Measurements from ENCODE around the gene TSPEAR.
"Not testable (repeated sequence)": the region's sequence is repeated elsewhere in the genome, so short reads cannot be mapped to it uniquely, and the experiment has no call there.

Gene TSPEAR

DNA sequence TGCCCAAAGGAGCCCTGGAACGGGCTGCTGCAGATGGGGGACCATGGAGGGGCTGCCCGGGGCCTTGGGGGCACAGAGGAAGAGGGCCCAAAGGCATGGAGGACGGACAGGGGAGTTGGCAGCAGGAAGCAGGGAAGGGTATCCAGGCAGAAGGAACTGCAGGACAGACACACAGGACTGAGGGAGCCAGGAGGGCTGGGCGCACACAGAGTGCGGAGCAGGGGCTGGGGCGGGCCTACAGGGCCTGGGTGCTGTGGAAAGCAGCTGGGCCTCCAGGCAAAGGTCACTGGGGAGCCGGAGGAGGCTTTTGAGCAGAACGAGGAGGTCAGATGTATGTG is 199.5 kb downstream of the TSPEAR start:
- DNase-seq, result no peak

DNA sequence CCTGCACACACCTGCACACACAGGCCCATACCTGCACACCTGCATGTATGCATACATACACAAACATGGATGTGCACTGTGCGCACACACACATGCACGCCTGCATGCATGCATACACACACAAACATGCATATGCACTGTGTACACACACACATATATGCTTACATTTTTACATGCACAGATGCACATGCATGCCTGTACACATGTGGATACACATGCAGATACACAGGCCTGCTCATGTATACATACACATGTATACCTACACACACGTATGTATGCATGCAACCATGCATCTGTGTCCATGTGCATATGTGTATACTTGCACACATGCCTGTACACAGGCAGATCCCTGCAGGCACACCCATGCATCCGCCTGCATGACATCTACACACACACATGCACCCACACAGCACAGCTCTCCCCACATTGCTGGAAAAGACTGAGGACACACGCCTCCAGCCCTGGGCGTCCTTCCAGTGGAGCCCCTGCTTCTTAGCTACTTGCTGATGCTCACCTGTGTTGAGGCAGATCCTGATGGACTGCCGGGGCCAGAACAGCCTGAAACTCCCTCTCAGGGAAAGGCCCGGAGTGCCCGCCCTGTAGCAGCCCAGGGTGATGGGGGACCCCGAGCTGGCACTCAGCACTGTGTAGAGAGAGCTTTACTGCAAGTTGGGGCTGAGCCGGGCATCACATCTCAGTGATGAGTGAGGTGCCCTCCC is 200.0 kb downstream of the TSPEAR start:
- DNase-seq, result no peak

DNA sequence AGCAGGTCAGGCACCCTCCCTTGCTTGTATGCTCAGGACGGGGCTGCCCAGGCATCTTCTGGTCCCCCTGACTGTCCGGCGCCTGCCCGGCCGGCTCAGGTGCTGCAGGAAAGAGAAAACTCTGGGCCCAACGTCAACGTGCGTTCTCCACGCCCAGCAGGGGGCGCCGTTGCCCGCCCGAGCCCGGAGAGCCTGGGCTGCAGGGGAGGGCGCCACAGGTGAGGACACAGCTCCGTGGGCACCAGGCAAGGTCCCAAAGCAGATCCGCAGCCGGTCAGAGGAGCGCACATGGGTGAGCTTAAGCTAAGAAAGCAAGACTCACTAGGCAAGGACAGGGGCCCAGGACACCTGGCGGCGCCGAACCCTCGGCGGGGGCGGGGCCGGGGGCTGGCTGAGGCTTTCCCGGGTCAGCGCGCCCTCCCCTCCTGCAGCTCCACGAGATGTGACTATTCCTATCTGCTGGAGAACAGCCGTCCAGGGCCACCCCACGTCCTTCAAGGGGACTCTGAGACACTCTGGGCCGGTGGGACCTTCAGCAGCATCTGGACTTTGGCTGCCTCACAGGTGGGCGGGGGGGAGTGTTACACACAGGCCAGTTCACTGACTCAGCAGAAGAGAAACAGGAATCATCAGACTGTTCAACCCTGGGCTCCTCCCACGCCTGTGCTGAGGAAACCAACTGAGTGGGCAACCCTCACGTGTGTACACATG is 200.7 kb downstream of the TSPEAR start:
- DNase-seq, result peak; percentile 91

DNA sequence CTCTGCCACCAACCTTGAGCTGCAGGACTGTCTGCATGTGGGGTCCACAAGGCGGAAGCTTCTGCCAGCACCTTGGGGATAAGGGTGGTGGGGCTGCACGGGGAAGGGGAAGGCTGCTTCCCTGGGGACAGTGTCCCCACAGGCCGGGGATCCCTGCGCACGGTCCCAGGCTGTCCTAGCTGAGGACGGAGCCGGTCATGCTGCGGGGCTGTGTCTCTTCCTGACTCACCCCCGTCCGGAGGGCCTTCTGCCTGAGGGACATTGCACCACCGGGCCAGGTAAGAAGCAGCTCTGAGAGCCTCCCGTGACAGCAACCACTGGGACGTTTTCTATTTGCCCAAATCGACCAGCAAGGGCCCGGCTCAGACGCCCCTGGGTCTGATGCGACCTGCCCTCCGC is 201.3 kb downstream of the TSPEAR start:
- DNase-seq, result no peak

DNA sequence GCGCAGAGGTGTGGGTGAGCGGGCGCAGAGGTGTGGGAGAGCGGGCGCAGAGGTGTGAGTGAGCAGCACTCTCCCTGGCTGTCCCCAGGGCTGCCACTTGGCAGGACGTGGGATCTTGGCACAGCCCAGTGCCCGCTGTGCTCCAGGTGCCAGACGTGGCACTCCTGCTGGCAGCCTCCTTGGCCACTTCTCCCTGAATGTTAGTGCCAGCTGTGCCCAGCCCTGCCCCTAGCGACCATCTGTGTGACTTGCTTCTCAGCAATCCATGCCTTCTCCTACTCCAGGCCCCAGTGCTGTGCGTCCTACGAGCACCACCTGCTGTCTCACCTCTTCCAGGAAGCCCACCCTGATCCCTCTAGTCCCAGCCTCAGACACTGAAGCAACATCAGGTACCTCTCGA is 201.8 kb downstream of the TSPEAR start:
- peak; percentile 96 for DNase-seq

DNA sequence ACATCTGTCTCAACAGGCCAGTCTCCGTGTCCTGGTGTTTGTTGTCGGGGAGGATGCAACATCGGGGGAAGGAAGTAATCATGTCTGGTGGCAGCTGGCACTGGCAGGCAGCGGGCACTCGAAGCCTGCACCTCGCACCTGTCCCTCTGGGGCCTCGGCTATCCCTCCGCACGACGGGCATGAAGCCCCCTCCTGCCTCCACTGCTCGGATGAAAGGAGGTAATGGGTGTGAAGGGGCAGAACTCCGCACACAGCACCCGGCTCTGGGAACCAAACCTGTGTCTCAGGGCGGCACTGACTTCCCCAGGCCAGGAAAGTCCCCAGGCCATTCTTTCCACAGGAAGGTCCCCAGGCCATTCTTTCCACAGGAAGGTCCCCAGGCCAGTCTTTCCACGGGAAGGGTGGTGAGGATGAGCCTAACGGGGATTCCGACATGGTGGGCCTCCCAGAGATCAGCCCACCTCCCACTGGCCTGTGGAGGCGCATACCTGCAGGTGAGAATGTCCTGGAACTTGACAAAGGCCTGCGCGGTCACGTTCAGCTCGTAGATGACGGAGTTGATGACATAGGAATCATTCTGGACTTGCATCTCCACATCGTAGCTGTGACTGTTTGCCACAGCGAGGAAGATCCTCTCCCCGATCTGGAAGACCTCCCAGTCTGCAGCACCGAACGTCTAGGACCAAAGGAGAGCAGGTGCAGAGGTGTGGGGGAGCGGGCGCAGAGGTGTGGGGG is 202.5 kb downstream of the TSPEAR start:
- DNase-seq, result peak; percentile 48

DNA sequence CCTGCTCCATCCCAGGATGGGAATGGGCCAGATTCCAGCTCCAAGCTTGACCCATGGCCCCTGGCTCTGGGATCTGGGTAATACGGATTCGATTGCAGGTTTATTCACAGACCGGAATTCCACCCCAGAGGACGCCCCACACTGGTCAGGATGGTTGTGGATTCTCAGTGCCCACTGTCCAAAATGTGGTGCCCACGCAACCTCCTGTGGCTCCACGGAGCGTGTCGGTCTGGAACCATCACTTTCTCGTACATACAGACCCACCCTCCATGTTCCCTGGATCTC is 203.0 kb downstream of the TSPEAR start:
- no peak for DNase-seq

DNA sequence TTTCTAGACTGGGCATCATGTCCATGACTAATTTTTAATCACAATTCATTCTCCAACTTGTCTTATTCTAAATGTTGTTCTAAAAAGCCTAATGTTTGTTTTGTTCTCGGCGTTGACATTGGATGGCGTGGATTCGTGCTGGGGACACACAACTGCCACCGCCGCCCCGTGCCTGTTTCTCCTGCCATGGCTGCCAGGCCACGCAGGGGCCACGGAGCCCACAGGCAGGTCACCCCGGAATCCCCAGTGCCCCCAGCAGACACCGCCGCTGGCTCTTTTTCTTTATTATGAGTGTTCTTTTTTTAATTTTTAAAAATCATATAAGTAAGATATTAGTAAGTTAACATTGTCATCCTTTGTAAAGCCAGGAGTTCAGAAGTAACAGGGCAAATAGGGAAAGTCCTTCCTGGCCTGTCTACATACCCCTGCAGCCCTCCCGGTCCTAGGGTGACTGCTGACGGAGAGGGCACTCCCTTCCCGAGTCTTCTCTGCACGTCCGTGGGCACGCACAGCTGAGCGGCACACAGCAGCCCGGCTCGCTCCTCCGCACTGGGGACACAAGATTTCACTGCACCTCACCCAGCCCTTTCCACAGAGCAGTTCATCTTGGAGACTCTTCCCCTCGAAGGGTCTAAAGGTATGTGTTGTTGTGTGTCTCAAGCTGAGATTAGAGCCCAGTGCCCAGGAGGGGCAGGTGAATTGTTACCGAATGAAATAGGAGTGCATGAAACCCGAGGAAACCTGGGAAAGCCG is 203.5 kb downstream of the TSPEAR start:
- DNase-seq, result no peak

DNA sequence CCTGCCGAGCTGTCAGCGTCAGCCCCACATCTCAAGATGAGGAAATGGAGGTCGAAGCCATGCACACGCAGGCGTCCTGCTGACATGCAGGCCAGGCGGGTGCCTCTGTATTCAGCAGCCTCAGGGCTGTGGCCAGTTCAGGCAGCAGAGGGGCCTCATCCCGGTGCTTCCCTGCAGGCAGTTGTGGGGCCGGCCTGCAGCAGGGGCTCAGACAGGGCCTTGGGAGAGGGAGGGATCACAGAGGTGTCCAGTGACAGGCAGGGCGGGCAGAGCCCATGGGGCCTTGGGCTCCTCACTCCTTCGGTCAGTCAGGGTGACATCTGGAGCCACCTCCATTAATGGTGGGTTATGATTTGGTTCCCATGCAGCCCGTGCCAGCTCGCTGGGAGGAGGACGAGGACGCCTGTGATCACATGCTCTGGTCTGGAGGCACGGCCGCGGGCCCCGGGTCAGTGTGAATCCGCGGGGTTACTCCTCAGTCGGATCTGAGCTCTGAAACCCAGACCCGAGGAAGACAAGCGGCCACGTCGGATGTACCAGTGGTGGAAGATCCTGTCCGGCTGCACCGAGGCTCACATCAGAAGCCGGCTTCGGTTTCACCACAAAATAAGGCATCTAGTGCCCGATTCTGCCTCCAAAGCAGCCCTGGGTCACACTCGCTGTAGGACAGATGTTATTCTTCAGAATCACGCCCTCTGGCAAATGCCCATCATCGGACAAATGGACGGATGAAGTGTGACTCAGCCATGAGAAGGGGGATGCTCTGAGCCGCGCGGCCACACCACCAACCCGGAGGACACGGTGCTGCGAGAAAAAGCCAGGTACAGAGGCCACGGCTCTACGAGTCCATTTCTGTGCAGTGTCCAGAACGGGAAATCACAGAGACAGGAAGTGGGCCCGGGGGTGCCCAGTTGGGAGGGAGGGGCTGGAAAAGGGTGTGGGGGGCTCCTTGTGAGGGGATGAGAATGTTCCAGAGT is 204.8 kb downstream of the TSPEAR start:
- DNase-seq, result no peak

DNA sequence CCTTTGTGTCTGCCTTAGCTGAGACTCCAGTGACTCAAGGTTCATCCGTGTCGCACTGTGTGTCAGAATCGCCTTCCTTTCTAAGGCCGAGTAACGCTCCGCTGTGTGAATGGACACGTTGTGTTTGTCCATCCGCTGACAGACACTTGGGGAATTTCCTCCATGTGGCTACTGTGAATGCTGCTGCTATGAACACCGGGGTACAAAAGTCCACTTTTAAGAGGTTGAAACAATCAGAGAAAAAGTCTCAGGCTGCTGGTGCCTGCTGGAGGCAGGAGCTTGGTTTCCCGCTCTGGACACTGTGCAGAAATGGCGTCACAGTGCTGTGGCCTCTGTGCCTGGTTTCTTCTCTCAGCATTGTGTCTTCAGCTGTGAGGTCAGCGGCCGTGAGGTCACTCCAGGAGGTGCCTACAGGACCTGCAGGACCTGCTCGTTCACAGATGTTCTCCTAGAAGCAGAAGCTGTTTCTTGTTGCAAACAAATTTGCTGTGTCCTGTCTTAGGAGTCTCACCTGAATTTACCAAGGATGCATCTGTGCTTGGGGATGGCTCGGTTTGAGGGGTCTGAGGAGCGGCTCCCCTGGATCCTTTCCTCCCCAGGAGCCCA is 205.6 kb downstream of the TSPEAR start:
- DNase-seq, result no peak

DNA sequence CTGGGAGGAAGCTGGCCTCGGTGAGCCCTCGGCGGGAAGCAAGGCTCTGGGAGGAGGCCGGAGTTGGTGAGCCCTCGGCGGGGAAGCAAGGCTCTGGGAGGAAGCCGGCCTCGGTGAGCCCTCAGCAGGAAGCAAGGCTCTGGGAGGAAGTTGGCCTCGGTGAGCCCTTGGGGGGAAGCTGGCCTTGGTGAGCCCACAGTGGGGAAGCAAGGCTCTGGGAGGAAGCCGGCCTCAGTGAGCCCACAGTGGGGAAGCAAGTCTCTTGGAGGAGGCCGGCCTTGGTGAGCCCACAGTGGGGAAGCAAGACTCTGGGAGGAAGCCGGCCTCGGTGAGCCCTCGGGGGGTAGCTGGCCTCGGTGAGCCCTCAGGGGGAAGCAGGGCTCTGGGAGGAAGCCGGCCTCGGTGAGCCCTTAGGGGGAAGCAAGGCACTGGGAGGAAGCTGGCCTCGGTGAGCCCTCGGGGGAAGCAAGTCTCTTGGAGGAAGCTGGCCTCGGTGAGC is 207.4 kb downstream of the TSPEAR start:
- DNase-seq, result no peak

DNA sequence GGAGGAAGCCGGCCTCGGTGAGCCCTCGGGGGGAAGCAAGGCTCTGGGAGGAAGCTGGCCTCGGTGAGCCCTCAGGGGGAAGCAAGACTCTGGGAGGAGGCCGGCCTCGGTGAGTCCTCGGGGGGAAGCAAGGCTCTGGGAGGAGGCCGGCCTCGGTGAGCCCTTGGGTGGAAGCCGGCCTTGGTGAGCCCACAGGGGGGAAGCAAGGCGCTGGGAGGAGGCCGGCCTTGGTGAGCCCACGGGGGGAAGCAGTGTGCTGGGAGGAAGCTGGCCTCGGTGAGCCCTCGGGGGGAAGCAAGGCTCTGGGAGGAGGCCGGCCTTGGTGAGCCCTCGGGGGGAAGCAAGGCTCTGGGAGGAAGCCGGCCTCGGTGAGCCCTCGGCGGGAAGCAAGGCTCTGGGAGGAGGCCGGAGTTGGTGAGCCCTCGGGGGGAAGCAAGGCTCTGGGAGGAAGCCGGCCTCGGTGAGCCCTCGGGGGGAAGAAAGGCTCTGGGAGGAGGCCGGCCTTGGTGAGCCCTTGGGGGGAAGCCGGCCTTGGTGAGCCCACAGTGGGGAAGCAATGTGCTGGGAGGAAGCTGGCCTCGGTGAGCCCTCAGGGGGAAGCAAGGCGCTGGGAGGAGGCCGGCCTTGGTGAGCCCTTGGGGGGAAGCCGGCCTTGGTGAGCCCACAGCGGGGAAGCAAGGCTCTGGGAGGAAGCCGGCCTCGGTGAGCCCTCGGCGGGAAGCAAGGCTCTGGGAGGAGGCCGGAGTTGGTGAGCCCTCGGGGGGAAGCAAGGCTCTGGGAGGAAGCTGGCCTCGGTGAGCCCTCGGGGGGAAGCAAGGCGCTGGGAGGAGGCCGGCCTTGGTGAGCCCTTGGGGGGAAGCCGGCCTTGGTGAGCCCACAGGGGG is 208.1 kb downstream of the TSPEAR start:
- not testable (repeated sequence) for DNase-seq

DNA sequence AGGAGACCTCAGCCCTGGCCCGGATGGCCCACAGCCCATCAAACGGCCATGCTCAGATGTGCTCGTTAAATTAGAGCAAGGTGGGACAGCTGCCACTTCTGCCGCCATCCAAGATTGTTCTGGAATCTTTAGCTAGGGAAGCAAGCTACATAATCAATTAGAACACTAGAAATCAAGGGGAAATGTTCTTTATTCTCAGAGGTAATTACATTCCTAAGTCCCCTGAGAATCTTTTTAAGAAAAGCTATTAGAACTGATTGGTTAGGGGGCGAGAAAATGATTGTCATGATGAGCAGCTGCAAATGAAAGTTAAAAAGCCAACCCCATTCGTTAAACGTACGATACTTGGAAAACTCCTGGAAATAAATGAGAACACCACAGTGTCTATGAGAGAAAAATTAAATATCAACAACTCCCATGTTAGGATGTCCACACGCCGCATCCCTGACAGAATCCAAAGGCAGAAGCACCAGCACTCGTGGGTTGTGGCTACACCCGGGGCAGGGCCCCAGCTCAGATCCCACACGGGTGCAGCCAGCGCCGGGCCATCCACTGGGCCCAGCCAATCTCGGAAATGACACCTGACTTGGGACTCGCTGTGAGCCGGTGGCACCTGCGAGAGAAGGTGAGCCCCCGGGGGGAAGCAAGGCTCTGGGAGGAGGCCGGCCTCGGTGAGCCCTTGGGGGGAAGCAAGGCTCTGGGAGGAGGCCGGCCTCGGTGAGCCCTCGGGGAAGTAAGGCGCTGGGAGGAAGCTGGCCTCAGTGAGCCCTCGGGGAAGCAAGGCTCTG is 209.0 kb downstream of the TSPEAR start:
- DNase-seq, result no peak

DNA sequence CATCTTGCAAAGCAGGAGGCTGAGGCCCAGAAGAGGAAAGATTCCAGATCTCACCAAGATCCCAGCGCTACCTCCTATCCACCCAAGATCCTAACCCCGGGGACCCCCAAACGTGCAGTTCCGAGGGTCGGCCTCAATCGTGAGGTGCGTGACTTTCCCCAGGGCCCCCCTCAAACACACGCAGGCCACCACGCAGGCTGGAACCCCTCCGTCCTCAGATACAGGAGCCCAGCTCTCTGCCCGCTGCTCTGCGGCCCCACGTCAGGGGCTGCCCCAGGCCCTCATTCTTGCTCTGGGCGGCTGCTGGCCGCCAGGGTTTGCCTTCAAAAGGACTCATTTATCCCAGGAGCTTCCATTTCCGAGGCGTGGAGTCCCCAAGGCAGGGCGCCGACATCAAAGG is 211.3 kb downstream of the TSPEAR start:
- no peak for DNase-seq

DNA sequence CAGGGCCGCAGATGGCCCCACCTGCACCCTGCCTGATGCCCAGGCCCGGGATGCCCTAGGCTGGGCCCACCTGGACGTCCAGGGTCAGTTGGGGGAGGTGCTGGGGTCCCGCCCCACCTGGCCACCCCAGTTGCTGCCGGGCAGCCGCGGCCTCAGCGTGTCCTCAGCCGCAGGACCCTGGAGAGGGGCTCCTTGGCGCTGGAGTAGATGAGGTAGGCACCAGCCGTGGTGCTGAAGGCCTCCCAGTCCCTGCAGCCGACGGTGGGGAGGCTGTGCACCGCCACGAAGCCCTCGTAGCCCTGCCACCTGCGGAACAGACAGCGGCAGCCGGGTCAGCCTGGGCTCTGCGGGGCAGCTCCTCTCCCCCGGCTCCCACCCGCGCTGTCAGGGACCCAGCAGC is 211.7 kb downstream of the TSPEAR start:
- DNase-seq, result no peak

DNA sequence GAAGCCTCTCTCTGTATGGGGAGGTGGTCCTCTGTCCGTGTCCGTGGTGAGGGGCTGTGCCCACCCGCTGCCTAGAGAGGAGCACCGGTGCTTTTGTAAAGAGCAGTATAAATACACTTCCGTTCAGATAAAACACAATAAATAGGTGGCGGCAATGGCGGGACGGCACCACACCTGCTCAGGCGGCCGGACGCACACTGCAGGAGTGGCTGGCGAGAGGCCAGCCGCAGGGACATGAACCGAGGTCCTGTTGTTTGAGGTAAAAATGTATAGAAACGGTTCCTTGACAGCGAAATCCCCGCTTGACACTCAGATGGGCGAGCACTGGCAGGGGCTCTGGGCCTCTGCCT is 212.2 kb downstream of the TSPEAR start:
- DNase-seq, result no peak

DNA sequence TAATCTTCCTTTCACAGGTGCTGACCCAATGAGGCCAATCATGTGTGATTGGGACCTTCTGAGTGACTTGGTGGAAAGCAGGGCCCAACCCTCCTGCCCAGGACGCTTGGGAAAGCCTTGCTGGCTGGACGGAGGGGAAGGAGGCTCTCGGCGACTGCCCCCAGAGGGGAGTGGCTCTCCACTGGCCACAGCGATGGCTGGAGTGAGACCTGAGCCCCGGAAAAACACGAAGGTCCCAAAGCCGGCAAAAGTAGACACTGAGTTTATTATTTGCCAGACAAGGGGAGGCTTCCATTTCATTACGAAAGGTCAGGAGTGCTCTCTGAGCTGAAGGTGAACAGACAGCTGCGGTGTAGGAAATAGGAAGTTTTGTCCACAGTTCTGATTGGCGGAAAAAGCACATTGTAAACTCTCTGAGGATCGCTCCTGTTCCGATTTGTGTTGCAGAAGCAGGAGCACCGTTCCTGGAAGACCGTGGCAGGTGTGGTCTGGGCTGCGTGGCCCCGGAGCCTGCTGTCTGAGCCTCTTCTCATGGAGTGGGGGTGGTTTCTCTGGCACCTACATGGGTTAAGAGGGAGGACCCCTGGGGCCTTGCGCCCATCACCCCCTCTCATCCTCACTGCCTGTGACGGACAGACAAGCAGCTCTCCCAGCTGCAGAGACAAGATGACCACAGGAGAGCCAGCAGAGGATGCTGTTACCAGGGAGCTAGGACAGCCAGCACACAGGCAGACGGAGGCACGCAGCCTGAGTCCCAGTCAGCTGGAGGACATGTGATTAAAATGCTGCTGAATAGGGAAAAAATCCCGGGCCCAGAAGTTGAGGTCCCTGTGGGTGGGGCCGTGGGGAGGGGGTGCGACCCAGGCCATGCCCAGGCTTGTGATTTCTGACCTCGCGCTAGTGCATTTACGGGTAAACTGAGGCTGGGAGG is 212.8 kb downstream of the TSPEAR start:
- DNase-seq, result no peak

DNA sequence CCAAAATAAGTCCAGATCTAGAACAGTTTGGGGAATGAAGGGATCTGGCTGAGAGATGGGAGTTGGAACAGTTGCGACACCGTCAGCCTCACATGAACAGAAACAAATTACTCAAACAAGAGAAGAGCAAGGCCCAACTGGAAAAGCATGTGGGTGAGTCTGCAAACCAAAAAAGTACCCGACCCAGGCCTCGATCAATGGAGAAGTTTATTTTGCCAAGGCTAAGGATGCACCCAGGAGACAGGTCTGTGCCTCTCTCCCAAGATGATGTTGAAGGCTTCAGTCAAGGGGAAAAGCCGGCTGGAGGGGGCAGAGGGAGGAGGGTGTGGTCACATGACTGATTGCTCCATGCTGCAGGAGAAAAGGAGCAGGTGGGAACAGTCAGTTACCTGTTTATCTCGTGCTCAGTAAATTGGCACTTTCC is 213.7 kb downstream of the TSPEAR start:
- peak; percentile 78 for DNase-seq
